ENCODE data around the gene NLRP1. TPM values are rescaled to one million over a fixed set of nuclear protein-coding genes. Genes with fewer than 3 reads are reported as not detected.

The NLRP1 gene
- polyA plus RNA-seq, 3 donors: 41.4 to 43.0 (median 42.5) TPM

GRCh38 chr17:5526821-5527598 is 57.3 kb downstream of the NLRP1 start:
- peak; percentile 77 to 84 (median 80) for DNase-seq (ENCODE audit: low read depth in 3 of 3, low spot score in 2 of 3)

GRCh38 chr17:5523249-5523648 is 61.1 kb downstream of the NLRP1 start:
- DNase-seq (ENCODE audit: low read depth in 3 of 3, low spot score in 2 of 3): no peak

- DNase-seq (ENCODE audit: low read depth in 3 of 3, low spot score in 2 of 3): no peak
Measured at GRCh38 chr17:5522476-5522875, 61.8 kb downstream of the NLRP1 start.

GRCh38 chr17:5516060-5516792 is 68.1 kb downstream of the NLRP1 start:
- DNase-seq (ENCODE audit: low read depth in 3 of 3, low spot score in 2 of 3): no peak

DNA sequence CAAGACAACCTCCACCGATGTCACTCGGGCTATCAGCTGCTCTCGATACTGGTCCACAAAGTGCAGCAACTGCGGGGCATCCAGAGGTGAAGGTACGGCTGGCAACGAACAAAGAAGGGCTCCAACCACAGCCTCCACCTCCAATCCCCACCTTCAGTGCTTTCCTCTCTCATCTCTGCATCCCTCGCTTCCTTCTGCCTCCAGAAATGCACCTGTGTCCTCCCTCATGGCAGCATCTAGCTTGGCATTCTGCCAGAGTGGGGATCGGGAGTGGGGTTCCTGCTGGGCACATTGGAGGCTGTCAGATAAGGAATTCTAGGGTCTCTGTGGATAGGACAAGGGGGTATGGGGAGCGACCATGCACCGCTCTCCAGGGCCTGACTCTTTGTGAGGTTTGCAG is 69.3 kb downstream of the NLRP1 start:
- no peak for DNase-seq (ENCODE audit: low read depth in 3 of 3, low spot score in 2 of 3)

DNA sequence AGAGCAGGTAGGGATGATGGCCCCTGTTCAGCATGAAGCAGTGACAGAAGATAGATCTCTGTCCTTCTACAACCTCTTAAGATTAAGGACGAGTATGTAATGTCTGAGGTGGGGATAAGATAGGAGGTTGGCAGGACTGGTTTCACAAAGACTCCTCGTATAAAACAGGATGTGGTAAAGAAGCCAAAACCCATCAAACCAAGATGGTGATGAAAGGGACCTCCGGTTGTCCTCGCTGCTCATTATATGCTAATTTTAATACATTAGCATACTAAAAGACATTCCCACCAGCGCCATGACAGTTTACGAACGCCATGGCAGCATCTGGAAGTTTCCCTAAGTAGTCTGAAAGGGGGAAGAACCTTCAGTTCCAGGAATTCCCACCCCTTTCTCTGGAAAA is 70.7 kb downstream of the NLRP1 start:
- no peak for DNase-seq (ENCODE audit: low read depth in 3 of 3, low spot score in 2 of 3)

GRCh38 chr17:5511401-5512225 is 72.7 kb downstream of the NLRP1 start:
- DNase-seq (ENCODE audit: low read depth in 3 of 3, low spot score in 2 of 3): no peak

GRCh38 chr17:5510771-5511170 is 73.5 kb downstream of the NLRP1 start:
- no peak for DNase-seq (ENCODE audit: low read depth in 3 of 3, low spot score in 2 of 3)

DNA sequence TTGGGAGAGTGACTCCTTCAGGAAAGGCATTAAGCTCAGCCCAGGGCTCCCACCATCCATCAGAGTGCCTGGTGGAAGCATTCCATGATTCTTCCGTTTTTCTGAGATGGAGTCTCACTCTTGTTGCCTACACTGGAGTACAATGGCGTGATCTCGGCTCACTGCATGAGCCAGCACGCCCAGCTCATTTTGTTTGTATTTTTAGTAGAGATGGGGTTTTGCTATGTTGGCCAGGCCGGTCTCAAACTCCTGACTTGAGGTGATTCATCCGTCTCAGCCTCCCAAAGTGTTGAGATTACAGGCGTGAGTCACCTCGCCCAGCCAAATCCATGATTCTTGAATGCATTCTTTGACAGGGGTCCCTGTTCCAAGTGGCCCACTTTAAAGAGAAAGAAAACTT is 74.8 kb downstream of the NLRP1 start:
- no peak for DNase-seq (ENCODE audit: low read depth in 3 of 3, low spot score in 2 of 3)

DNA sequence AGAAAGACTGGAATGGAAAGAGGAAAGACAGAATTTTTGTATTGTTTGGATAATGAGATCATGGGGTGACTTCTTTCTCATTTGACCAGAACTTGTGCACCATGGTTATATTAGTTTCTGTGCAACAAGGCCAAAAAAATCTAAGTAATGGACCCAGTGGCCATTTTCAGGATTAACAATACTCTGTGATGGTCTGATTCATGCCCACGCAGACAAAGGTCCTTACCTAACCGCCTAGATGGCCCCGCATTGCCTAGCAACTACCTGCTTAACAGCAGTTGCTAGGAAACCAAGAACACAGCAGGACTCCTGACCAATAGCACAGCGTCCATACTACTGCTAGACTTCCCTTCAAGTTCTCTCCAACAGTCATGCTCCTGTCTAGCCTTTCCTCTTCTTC is 75.5 kb downstream of the NLRP1 start:
- DNase-seq (ENCODE audit: low read depth in 3 of 3, low spot score in 2 of 3): no peak

DNA sequence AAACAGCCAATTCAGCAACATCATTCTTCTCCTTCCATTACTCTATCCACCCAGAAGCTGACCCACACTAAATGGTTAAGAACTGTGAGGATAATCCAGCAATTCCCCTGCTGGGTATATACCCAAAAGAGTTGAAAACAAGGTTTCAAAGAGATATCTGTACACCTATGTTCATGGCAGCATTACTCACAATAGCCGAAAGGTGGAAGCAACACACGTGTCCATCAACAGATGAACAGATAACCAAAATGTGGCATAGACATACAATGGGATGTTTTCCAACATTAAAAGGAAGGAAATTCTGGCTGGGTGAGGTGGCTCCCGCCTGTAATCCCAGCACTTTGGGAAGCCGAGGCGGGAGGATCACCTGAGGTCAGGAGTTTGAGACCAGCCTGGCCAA is 78.0 kb downstream of the NLRP1 start:
- no peak for DNase-seq (ENCODE audit: low read depth in 3 of 3, low spot score in 2 of 3)

GRCh38 chr17:5502552-5502951 is 81.8 kb downstream of the NLRP1 start:
- DNase-seq (ENCODE audit: low read depth in 3 of 3, low spot score in 2 of 3): no peak

DNA sequence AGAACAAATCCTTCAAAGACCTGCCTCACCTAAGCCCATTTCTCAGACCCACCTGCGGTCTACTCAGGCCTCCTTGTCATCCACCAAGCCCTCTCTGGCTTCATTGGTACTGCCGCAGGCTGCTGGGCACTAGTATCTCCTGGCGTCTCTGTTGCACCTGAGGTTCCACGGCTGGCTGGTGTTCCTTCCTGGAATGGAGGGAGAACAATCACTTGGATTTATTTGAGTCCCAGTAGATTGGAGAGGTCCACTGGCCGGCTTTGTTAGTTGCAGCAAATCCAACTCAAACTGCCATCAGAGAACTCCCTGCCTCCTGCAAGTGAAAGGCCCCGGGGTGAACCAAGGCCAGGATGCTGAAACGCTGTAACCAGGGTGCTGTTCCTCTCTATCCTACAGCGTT is 82.6 kb downstream of the NLRP1 start:
- no peak for DNase-seq (ENCODE audit: low read depth in 3 of 3, low spot score in 2 of 3)

- peak; percentile 79 to 90 (median 81) for DNase-seq (ENCODE audit: low read depth in 3 of 3, low spot score in 2 of 3)
Measured at GRCh38 chr17:5500589-5501391, 83.5 kb downstream of the NLRP1 start.

DNA sequence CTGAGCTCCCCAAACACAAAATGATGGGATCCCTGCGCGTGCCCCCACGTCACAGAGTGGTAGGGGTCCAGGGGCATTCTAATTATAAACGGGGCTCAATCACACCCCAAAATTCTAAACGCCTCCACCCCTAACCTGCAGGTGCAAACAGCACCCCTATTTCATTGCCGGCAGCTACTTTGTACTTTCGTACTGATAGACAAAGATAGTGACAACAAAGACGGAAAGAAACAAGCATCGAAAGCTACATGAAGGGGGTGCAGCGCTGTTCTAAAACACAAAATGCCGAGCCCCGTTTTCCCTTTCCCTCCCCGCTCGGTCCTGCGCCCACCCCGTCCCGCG is 84.1 kb downstream of the NLRP1 start:
- no peak for DNase-seq (ENCODE audit: low read depth in 3 of 3, low spot score in 2 of 3)

GRCh38 chr17:5499476-5500231 is 84.7 kb downstream of the NLRP1 start:
- no peak for DNase-seq (ENCODE audit: low read depth in 3 of 3, low spot score in 2 of 3)

DNA sequence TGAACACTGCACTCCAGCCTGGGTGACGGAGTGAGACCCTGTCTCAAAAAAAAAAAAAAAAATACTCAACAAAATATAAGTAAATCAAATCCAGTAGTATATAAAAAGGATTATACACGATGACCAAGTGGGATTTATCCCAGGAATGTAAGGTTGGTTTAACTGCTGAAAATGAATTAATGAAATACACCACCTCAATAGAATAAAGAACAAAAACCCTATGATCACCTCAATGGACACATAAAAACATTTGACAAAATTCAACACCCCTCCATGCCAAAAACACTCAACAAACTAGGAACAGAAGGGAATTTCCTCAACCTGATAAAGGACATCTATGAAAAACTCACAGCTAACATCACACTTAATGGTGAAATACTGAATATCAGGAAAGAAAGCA is 91.3 kb downstream of the NLRP1 start:
- DNase-seq (ENCODE audit: low read depth in 3 of 3, low spot score in 2 of 3): no peak

DNA sequence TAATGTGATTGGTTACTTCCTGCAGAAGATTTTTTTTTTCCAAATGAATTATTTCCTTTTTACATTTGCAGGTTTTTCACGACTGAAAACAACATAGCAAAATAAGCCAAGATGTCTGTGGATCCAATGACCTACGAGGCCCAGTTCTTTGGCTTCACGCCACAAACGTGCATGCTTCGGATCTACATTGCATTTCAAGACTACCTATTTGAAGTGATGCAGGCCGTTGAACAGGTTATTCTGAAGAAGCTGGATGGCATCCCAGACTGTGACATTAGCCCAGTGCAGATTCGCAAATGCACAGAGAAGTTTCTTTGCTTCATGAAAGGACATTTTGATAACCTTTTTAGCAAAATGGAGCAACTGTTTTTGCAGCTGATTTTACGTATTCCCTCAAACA is 95.6 kb downstream of the NLRP1 start:
- no peak for DNase-seq (ENCODE audit: low read depth in 3 of 3, low spot score in 2 of 3)

GRCh38 chr17:5486206-5487124 is 97.8 kb downstream of the NLRP1 start, which contains the start of gene MIS12:
Gene MIS12, plus strand, starts transcription at chr17:5486566. Its CDS starts 2,297 bp downstream, at chr17:5488863.
- peak; percentile 90 to 97 (median 94) for DNase-seq (ENCODE audit: low read depth in 3 of 3, low spot score in 2 of 3)

All from right renal cortex interstitium (tissue), 3 donors.